Activated CD8-positive, alpha-beta memory T cell treated with anti-CD3 and anti-CD28 coated beads, Interleukin-2, amount 50 U/mL, for 1 hour (primary cell): ENCODE measurements around the gene CRAT.
A peak's percentile ranks its signal among the peaks of the same experiment; 100 is the strongest.

ENCODE experiments used
- DNase-seq: peaks from one replicate; pipeline ENCODE4 v3.0.0-alpha.2; 2020; ENCODE audit errors: extremely low read depth

The CRAT gene

DNA sequence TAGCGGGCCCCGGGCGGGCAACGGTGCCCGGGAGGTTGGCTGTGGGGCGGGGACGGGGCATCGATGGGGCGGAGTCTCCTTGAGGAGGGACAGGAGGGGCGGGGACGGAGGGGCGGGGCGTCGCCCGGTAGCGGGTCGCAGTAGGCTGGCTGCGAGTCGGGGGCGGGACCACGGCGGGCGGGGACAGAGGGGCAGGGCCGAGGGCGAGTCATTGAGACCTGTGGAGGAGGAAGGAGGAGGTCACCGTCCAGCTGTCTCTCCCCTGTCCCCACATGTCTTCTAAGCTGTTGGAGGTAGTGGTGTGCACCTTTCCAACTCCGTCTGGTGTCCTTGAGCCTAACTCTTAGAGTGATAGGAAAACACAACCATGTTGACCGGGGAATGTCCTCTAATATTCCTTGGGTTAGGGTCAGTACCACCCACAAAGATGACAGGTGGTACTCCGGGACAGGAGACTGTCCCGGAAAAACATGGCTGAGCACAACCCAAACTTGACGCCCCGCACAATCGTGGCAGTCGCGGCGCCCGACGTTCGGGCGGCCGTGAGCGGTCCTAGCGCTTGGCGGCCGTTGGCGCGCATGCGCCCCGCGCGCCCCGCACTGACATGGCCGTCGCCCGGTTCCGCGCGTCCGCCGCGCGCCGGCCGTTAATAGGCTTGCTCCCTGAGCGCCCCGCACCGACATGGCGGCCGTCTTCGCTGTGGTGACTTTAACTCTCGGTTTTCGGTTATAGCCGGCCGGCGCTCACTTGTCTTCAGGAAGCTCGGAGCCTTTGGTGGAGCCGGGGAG, at the start of gene CRAT, which contains the start of gene PTPA:
Gene CRAT (minus strand): TSS at position 54 of the 788 bp plus-strand sequence. CDS start 284 bp downstream, outside the sequence.
Gene PTPA (plus strand): TSS at position 676 of the 788 bp plus-strand sequence. CDS start 186 bp downstream, outside the sequence.
- DNase-seq = peak; percentile 82

DNA sequence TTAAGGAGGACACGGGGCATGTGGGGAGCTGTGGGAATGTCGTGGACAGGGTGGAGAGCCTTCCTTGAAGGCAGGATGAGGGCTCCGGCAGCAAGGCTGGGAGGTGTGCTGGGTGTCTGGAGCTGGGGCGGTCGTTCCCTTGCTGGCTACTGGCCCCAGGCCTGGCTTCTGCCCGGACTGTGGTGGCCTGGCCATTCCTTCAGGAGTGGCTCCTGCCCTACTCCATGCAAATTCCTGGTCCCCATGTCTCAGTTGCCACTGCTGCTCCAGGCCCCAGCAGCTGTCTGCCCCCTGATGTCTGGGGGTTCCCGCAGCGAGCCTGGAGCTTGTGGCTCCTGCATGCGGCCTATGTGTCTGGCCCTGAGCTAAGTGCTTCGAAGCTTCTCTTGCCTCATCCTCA, 45.6 kb upstream of the CRAT start:
- DNase-seq = no peak

DNA sequence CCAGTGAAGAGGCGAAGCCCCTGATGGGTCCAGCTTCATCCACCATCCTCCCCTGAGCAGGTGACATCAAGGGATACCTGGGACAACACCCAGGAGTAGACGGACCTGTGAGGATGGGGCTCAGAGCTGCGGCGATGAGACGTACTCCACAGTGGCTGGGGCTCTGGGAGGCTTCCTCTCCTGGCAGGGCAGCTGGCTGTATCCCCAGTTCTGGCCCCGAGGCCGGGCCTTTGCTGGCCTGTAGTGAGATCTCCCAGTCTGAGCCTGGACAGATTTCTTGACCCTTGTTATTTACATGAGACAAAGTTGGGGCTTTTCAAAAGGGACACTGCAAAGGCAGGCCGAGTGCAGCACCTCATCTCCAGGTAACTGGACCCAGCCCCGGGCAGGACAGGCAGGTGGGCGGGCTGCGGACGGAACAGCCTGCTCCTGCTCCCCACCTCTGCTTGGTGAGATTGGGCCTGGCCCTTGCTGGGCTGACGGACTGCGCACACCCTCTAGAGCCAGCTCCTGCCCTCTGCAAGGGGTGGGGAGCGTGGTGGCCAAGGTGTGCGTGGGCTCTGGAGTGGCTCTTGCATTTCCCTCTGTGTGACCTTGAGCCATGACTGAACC, 44.4 kb upstream of the CRAT start:
- no peak for DNase-seq

DNA sequence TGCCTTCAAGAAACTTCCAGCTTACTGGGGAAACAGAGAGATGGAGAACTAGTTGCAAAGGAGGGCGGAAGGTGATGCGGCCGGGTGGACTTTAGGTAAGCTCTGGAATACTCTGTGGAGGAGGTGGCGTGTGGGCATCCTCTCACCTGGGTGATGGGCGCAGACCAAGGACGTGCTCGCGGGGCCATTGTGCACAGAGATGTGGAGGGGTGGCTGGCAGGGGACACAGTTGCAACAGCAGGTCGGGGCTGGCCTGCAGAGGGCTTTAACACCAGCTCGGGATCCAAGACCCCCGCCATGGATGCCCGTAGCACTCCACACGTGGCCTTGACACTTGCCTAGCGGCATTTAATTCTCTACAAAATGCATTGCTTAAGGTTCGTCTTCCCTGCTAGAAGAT, 40.9 kb upstream of the CRAT start:
- no peak for DNase-seq

DNA sequence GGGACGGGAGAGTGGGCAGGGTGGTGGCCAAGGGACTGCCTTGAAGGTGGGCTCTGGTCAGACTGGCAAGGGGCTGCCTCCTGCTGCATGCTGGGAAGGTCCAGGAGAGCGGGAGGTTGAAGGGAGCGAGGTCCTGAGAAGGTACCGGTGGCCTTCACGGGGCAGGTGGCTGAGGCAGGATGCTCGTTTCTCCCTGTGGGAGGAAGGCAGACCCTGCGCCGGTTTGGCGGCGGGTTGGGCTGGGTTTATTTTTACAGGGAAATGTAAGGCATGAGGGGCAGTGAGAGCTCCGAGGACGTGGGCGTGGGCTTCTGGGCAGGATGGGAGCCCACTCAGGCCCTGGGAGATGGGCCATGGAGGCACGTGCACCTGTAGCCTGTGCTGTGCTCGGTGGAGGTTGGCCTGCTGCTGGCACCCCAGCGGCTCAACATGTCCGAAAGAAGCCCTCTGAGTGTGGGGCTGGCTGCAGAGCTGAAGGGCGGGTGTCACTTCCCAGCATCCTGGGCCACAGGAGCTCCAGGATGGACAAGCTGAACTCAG, 40.1 kb upstream of the CRAT start:
- DNase-seq = no peak

DNA sequence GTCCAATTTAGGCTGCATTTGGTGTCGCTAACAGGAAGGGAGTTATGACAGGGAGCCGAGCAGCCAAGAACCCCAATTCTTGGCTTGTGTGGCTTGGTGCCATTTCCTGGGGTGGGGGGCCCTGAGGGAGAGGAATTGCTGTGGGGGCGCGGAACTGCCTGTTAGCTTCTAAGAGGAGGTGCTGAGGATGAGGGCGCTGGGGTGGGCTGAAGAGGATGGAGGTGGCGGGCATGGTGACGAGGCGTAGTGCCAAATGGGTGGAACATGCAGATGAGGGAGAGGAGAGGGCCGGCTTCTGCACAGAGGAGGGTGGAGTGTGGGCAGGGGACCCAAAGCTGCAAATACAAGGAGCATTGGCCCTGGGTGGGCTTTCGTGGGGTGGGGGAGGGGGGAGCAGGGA, 39.5 kb upstream of the CRAT start:
- DNase-seq = no peak

DNA sequence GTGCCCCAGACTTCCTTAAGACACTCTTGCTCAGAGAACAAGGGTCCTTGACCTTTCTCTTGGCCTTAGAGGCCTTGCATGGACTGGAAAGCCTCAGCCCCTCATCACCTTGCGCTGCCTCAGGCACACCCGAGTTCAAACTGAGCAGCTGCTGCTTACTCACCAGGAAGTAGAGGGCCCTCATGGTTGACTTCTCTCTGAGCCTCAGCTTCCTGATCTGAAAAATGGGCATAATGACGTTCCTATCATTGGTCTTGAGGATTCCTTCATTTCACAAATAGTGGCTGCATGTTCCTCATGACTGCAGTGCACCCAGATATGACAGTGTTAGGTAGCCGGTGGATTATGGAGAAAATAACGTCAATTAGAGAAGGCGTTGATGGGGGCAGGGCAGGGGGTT, 38.8 kb upstream of the CRAT start:
- DNase-seq = no peak

DNA sequence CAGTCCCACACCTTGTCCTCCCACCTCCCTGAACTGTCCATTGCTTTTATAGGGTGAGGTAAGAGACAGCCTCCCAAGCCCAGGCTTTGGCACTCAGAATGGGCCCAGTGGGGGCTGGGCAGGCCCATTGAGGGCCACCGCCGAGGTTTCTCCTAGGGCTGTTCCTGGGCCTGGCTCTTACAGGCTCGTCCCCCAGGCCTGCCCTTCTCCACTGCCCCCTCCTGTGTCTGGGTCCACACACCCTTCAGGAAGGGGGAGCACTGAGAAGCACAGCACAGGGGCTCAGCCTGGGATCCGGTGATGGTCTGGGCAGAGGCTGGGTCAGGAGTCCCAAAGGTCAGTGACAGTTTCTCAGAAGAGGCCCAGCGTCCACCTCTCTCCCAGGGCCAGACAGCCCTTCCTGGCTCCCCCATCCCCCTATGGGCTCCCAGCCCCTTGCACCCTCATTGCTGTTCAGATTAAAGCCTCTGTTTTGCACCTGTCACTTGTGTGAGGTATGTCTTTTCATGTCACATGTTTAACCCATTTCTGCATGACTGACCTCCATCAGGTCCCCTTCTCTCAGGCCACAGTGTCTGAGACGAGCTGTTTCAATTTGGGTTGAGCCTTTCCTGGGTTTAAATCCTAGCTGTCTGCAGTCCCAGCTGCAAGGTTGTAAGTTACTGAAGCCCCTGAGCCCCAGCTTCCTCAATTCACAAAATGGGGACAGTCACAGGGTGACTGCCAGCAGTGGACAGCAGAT, 38.0 kb upstream of the CRAT start:
- no peak for DNase-seq

DNA sequence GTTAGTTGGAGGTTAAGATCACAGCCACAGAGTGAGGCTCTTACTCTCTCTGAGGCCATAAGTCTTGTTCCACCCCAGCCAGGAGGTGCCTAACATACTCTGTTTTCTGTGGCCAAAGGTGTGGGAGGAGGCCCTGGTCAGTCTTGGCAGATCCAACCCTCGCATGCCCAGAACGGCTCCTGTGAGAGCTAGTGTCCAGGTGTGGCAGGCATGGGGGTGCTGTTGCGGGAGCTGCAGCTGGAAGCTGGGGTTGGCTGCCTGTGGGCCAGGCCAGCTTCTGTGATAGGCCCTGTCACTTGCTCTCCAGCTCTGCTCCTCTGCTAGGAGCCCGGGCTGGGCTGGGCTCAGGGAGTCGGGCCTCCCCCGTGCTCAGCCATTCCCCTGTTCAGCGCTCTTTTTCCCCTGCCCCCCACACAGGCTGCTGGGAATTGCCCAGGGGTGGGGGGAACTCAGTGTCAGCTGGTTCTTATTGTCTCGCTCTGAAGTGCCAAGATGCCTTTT, 35.9 kb upstream of the CRAT start:
- DNase-seq = no peak

DNA sequence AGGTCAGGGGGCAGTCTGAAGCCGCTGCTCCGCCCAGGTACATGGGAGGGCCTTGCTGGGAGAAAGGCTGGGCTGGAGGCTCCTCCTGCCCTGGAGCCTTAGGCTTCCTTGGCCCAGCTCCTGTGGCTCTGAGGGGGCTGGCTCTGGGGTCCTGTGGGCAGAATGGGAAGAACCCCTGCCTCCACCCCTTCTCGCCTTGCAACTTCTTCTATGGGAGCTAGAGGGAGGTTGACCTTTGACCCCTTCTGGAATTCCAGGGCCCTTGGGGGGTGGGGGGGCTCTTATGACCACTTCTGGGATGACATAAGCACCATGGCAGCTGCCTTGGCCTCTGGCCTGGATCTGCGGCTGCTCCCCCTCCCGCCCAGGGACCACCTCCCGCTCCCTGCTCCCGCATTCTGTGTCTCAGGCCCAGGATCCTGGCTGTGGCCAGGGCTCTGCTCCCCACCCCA, 35.3 kb upstream of the CRAT start:
- DNase-seq = no peak

DNA sequence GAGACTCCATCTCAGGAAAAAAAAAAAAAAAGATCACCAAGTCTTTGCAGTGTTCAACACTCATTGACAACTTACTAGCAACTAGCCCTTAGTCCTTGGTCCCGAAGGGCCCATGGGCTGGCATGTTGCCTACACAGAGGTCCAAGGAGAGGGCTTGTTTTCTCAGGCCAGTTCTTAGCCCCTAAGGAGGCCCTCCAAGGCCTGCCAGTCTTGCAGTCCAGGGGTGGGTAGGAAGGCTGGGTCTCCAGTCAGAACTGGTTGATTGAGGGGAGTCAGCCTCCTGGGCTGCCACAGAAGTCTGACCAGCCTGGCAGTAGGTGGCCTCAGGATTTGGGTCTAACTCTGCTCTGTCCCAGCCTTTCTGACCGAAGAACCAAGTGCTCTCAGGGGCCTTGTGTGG, 34.7 kb upstream of the CRAT start:
- no peak for DNase-seq

DNA sequence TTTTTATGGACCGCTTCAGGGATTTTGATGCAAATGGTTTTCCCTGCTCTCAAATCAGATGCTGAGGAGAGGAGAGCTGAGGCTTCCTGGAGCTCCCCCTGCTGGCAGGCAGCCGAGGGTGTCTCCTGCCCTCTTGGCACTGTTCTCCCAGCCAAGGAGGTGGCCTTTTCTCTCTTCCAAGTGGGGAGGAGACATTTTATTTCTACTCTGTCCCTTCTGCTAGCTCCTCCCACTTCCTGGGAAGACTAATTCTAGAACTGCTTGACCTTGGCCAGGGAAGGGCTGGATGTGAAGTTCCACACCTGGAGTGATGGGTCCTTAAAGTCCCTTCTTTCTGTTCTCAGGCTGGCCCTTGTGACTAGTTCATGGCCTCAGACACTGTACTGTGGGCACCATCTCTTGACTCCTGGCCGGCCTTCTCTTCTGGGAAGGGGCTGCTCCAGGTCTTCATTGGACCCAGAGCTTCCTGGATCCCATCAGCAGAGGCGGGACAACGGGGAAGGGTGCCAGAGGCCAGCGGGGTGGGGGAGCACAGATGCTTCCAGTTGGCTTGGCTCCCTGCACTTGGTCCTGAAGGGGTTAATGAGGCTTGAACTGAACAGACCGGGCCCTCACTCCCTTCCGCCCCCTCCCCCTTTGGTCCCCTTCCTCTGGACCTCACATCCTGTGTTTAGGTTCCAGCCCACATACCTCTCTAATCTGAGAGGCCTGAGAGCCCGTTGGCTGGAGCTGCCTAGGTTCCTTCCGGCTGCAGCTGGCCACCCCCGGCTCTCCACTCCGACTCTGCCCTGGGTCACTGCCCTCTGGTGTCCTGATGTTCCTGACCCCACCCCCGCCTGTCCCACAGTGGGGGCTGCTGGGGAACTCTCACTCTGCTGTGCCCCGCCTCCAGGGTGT, 32.7 kb upstream of the CRAT start:
- peak; percentile 20 for DNase-seq

DNA sequence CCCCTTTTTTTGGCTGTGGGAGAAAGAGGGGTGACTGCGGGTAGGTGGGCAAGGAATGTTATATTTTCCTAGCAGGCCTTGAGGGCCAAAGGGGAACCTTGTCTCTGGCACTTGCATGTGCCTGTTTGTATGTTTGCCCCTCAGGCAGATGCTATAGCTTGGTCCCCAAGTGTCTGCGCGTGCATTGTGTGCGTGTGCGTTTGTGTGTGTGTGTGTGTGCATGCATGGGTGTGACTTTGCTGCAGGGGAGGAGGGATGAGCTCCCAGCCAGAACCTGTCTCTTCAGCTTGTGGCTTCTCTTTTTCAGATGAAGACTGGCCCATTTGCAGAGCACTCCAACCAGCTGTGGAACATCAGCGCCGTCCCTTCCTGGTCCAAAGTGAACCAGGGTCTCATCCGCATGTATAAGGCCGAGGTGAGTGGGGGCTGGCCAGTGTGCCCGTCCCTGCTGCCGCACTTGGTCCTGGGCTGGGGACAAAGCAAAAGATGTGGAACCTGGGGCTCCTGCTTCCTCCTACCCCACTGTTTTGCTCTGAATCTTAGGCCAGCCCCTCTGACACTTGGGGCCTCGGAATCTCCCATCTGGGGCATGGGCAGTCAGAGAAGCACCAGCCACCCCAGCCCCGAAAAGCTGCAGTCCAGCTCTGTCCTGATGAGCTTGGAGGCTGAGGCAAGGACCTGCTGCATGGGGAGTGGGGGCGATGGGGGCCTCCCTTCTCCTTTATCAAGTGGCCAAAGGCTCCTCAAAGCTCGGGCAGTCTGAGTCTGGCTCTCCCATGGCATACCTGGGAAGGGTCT, 31.7 kb upstream of the CRAT start:
- DNase-seq = no peak

DNA sequence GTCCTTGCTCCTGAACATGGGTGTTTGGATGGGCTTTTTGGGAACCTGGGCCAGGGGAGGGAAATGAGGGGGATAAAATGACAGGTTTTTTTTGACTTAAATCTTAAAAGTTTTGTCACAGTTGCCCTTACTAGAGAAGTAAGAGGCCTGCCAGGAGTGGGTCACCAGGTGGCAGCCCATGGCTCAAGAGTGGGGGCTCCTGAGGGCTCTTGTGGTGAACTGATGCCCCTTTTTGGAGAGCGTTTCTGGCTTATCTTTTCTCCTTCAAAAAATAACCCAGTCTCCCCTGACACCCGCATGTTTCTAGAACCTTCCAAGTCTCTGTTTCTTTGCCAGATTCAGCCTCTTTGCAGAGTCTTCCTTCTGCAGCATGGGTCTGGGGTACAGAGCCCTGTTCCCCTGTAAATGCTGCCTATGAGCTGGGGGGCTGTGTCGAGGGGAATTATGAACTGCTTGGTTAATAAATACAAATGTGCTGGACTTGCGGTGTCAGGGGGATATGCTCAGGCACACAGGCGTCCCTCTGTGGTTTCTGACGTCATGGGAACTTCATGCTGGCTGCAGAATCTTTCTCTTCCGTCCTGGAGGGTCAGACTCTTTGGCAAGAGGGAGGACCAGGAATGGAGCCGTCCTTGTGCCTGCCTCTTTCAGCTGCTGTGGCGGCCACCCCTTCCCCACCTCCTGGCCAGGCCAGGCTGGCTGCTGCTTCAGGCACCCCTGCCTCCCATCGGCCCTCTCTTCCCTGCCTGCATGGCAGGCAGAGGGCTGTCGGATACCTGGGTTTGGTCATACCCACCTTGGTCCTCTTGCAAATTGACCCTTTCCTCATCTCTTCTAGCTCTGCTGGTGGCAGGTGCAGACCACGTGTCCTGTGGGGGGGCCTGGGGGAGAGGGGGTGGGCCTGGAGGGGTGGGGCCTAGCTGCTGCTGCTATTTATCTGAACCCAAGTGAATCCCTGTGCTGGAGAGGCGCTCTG, 30.8 kb upstream of the CRAT start:
- no peak for DNase-seq

DNA sequence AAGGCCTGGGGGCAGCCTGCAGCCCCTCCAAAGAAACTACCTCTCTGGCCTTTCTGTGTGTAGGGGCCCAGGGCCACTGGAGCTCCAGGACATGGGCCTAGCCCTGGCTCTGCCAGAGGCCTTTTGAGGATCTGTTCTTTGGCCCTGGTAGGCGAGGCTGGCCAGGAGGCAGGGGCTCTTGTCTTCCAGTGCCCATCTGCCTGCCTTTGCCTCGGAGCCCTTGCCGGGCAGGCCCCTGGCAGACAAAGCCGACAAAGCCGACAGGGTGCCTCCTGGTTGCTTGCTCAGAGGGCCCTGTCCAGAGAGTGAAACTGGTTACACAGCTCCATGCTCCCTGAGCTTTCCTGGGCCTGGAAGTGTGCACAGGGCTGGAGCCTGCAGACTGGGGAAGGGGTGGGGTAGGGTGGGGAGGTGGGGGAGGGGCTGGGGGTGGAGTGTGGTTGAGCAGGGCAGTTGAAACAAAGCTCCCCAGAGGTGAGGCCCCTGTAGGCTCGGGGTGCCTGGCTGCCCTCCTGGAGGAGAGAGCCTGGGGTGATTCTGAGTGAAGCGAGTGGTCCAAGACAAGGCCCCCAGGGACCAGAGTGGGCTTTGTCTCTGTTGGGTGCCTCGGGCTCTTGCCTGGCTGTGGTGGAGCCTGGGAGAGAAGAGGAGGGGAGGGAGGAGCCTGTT, 29.9 kb upstream of the CRAT start:
- DNase-seq = no peak

DNA sequence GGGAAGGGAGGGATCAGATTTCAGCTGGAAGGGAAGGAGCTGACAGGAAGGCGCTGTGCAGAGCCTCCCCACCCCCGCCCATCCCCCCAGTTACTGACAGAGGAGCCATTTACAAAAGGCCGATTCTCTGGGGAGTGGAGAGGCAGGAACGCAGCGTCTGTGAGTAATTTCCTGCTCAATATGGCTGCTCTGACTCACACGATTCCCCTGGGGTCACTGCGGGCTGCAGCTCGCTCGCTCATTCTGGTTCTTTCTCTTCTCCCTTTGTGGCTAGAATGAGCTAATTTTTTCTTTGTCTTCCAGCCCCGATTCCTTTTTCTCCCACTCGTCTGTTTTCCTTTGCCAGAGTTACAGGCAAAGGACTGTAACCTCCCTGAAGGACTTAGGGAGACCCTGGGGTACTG, 29.4 kb upstream of the CRAT start:
- peak; percentile 81 for DNase-seq

DNA sequence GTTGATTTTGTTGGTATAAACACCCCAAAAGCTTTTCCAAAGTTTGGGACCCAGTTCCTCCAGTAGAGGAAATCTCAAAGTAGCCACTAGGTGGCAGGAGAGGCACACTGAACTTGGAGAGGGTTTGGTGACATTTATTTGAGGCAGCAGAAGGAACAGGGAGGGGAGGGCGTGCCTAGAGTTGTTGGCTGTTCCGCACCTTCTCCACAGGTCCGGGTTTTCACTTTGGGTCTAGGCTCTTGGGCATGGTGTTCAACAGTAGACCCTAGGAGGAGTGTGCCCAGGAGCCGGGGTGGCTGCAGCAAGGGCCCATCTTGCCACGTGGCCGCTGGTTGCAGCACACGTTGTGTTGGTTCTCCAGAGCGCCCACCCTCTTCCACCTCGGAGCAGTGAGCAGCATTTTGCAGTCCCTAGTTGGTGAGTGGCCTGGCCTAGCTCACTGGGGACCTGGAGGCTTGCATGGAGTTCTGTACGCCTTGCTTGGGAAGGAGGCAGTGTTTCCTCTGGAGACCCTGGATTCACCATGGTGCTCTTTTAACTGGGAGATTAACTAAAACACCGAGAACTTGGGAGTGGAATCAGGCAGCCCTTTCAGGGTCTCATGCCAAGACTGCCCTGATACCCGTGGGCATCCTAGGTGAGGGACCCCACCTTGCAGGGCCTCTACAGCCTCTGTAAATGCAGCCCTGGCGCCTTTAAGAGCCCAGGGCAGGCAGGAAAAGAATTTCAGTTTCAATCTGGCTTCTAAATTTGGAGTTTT, 28.8 kb upstream of the CRAT start:
- peak; percentile 47 for DNase-seq
